Measurements from ENCODE around the gene C5AR2. TPM values are rescaled to one million over a fixed set of nuclear protein-coding genes. Genes with fewer than 3 reads are reported as not detected.

C5AR2 gene
- polyA plus RNA-seq, 1 donor from 2014 or later, result not detected

DNA sequence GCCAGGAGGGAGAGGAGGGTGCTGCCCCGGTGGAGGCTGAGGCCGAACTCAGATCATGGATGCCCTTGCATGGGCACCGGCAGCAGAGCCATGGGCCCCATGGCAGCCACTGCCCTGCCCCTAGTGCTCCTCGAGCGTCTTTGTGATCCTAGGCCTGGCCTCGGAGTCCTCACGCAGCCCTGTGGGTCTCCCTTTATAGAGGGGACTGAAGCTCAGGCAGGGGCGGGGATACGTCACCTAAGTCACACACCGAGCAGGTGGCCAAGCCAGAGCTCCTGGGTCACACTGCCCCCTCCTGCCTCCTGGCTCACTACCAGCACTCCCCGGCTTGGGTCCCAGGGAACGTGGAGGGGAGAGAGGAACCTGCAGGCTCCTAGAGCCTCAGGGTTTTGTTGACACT, 45.8 kb downstream of the C5AR2 start:
- H3K36me3 ChIP-seq (ENCODE audit: insufficient read depth, low read length), result no peaks in the 10 kb centered on the region
- H3K9me2 ChIP-seq (ENCODE audit: insufficient read depth, low read length), result no peaks in the 10 kb centered on the region
- TF ChIP-seq, protein P1, sequence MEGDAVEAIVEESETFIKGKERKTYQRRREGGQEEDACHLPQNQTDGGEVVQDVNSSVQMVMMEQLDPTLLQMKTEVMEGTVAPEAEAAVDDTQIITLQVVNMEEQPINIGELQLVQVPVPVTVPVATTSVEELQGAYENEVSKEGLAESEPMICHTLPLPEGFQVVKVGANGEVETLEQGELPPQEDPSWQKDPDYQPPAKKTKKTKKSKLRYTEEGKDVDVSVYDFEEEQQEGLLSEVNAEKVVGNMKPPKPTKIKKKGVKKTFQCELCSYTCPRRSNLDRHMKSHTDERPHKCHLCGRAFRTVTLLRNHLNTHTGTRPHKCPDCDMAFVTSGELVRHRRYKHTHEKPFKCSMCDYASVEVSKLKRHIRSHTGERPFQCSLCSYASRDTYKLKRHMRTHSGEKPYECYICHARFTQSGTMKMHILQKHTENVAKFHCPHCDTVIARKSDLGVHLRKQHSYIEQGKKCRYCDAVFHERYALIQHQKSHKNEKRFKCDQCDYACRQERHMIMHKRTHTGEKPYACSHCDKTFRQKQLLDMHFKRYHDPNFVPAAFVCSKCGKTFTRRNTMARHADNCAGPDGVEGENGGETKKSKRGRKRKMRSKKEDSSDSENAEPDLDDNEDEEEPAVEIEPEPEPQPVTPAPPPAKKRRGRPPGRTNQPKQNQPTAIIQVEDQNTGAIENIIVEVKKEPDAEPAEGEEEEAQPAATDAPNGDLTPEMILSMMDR (IDR thresholded peaks at IDR 0.05; ENCODE audit: poor library complexity, severe bottlenecking), result no peak
- no peak for TF ChIP-seq MXI1 (conservative IDR thresholded peaks at IDR 0.05; ENCODE audit: poor library complexity, severe bottlenecking)
- TF ChIP-seq EZH2 (IDR thresholded peaks at IDR 0.05; ENCODE audit: borderline replicate concordance, insufficient read depth, low read length, poor library complexity, severe bottlenecking), result no peak
- TF ChIP-seq TAF1 (IDR thresholded peaks at IDR 0.05; ENCODE audit: low read depth), result no peak
- TF ChIP-seq POLR2AphosphoS5 (IDR thresholded peaks at IDR 0.05), result no peak
- TF ChIP-seq SMC3 (conservative IDR thresholded peaks at IDR 0.05; ENCODE audit: poor library complexity), result no peak
- TF ChIP-seq RAD21 (conservative IDR thresholded peaks at IDR 0.05), result no peak
- TF ChIP-seq, protein P2, sequence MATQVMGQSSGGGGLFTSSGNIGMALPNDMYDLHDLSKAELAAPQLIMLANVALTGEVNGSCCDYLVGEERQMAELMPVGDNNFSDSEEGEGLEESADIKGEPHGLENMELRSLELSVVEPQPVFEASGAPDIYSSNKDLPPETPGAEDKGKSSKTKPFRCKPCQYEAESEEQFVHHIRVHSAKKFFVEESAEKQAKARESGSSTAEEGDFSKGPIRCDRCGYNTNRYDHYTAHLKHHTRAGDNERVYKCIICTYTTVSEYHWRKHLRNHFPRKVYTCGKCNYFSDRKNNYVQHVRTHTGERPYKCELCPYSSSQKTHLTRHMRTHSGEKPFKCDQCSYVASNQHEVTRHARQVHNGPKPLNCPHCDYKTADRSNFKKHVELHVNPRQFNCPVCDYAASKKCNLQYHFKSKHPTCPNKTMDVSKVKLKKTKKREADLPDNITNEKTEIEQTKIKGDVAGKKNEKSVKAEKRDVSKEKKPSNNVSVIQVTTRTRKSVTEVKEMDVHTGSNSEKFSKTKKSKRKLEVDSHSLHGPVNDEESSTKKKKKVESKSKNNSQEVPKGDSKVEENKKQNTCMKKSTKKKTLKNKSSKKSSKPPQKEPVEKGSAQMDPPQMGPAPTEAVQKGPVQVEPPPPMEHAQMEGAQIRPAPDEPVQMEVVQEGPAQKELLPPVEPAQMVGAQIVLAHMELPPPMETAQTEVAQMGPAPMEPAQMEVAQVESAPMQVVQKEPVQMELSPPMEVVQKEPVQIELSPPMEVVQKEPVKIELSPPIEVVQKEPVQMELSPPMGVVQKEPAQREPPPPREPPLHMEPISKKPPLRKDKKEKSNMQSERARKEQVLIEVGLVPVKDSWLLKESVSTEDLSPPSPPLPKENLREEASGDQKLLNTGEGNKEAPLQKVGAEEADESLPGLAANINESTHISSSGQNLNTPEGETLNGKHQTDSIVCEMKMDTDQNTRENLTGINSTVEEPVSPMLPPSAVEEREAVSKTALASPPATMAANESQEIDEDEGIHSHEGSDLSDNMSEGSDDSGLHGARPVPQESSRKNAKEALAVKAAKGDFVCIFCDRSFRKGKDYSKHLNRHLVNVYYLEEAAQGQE (IDR thresholded peaks at IDR 0.05; ENCODE audit: borderline replicate concordance), result no peak
- no peak for TF ChIP-seq EP300 (conservative IDR thresholded peaks at IDR 0.05; ENCODE audit: poor library complexity, severe bottlenecking)
- H3K27me3 ChIP-seq (ENCODE audit: insufficient read depth, low read depth, low read length), result no peaks in the 10 kb centered on the region
- H3K79me2 ChIP-seq (replicated peaks; ENCODE audit: insufficient read depth, low read length), result no peaks in the 10 kb centered on the region
- no peaks in the 10 kb centered on the region for H3F3A ChIP-seq (ENCODE audit: insufficient read depth, low read length, poor library complexity, severe bottlenecking)
- H2AFZ ChIP-seq (ENCODE audit: low read depth, low read length), result no peak overlapping the region
- no peak overlapping the region for H3K4me2 ChIP-seq (ENCODE audit: low read length)
- no peak overlapping the region for H3K4me3 ChIP-seq (ENCODE audit: low read length)
- no peak overlapping the region for H3K27ac ChIP-seq (ENCODE audit: low read length)
- no peak overlapping the region for H3K9ac ChIP-seq (ENCODE audit: low read length)
- no peaks in the 10 kb centered on the region for H4K20me1 ChIP-seq (ENCODE audit: insufficient read depth)
- H3K9me3 ChIP-seq (ENCODE audit: low read length), result no peaks in the 10 kb centered on the region

DNA sequence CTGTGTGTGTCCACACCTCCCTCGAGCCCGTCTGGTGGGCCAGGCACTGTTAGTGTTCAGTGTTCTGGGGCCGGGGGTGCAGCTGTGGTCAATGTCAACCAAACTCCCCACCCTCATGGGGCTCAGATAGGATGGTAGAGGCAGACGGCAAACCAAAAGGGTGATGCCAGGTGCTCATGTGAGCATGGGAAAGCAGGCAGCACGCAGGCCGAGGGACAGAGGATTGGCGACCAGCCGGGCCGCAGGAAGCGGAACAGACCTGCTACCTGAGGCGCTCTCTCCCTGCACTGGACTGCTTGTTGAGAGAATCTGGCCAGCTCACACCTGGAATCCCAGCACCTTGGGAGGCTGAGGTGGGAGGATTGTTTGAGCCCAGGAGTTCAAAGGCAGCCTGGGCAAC, 46.3 kb downstream of the C5AR2 start:
- H2AFZ ChIP-seq (ENCODE audit: low read depth, low read length), result no peak overlapping the region
- H3F3A ChIP-seq (ENCODE audit: insufficient read depth, low read length, poor library complexity, severe bottlenecking), result no peaks in the 10 kb centered on the region
- H3K79me2 ChIP-seq (replicated peaks; ENCODE audit: insufficient read depth, low read length), result no peaks in the 10 kb centered on the region
- H3K4me2 ChIP-seq (ENCODE audit: low read length), result no peak overlapping the region
- H3K9me3 ChIP-seq (ENCODE audit: low read length), result no peaks in the 10 kb centered on the region
- H3K9ac ChIP-seq (ENCODE audit: low read length), result no peak overlapping the region
- TF ChIP-seq TAF1 (IDR thresholded peaks at IDR 0.05; ENCODE audit: low read depth) (no peak), POLR2AphosphoS5 (IDR thresholded peaks at IDR 0.05) (no peak), RAD21 (conservative IDR thresholded peaks at IDR 0.05) (no peak), MXI1 (conservative IDR thresholded peaks at IDR 0.05; ENCODE audit: poor library complexity, severe bottlenecking) (no peak), EP300 (conservative IDR thresholded peaks at IDR 0.05; ENCODE audit: poor library complexity, severe bottlenecking) (no peak), EZH2 (IDR thresholded peaks at IDR 0.05; ENCODE audit: borderline replicate concordance, insufficient read depth, low read length, poor library complexity, severe bottlenecking) (no peak), SMC3 (conservative IDR thresholded peaks at IDR 0.05; ENCODE audit: poor library complexity) (no peak)
- TF ChIP-seq, protein P2 (IDR thresholded peaks at IDR 0.05; ENCODE audit: borderline replicate concordance), result no peak
- TF ChIP-seq, protein P1 (IDR thresholded peaks at IDR 0.05; ENCODE audit: poor library complexity, severe bottlenecking), result no peak
- no peaks in the 10 kb centered on the region for H4K20me1 ChIP-seq (ENCODE audit: insufficient read depth)
- H3K36me3 ChIP-seq (ENCODE audit: insufficient read depth, low read length), result no peaks in the 10 kb centered on the region
- H3K4me3 ChIP-seq (ENCODE audit: low read length), result no peak overlapping the region
- no peaks in the 10 kb centered on the region for H3K9me2 ChIP-seq (ENCODE audit: insufficient read depth, low read length)
- H3K27me3 ChIP-seq (ENCODE audit: insufficient read depth, low read depth, low read length), result no peaks in the 10 kb centered on the region
- no peak overlapping the region for H3K27ac ChIP-seq (ENCODE audit: low read length)
